Measurements from ENCODE around the gene IRF5. TPM values are rescaled to one million over a fixed set of nuclear protein-coding genes. Genes with fewer than 3 reads are reported as not detected.

The IRF5 gene
- total RNA-seq, 1 experiment from 2014 or later = 8.8 TPM

GRCh38 chr7:128939075-128939860 is 1.5 kb downstream of the IRF5 start:
- Histone ChIP-seq H3K27ac (ENCODE audit: low read length) (no peak overlapping the region), H3K4me3 (ENCODE audit: low read depth in 2 of 2, low read length in 2 of 2) (no peak overlapping the region), H3K9me3 (ENCODE audit: control insufficient read depth, insufficient read depth, low read depth, low read length) (no peaks in the 10 kb centered on the region), H3K27me3 (ENCODE audit: control insufficient read depth, insufficient read depth, low read length) (no peaks in the 10 kb centered on the region), H3K36me3 (ENCODE audit: control insufficient read depth, insufficient read depth, low read length) (no peaks in the 10 kb centered on the region), H3K4me1 (ENCODE audit: control insufficient read depth, insufficient read depth, low read length) (no peaks in the 10 kb centered on the region)
- ChIA-PET POLR2A (no interaction called here), CTCF (no interaction called here)
- in situ Hi-C loops (cut with HindIII; ENCODE audit: low pct_unique_long_range_greater_than_20kb, low sequenced_read_pairs) (no loop called here), intact Hi-C loops (cut with micrococcal nuclease; ENCODE audit: unreplicated experiment) (loop anchor here (10.0 kb wide), 1 partner anchor 156 kb away; no protein-coding TSS in a partner anchor)
- ATAC-seq (no peak), DNase-seq (ENCODE audit: low read depth, low spot score) (no peak)
- no TSS peak for BruUV-seq (replicated peaks)
- TF ChIP-seq, protein P1, sequence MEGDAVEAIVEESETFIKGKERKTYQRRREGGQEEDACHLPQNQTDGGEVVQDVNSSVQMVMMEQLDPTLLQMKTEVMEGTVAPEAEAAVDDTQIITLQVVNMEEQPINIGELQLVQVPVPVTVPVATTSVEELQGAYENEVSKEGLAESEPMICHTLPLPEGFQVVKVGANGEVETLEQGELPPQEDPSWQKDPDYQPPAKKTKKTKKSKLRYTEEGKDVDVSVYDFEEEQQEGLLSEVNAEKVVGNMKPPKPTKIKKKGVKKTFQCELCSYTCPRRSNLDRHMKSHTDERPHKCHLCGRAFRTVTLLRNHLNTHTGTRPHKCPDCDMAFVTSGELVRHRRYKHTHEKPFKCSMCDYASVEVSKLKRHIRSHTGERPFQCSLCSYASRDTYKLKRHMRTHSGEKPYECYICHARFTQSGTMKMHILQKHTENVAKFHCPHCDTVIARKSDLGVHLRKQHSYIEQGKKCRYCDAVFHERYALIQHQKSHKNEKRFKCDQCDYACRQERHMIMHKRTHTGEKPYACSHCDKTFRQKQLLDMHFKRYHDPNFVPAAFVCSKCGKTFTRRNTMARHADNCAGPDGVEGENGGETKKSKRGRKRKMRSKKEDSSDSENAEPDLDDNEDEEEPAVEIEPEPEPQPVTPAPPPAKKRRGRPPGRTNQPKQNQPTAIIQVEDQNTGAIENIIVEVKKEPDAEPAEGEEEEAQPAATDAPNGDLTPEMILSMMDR (IDR thresholded peaks at IDR 0.05) = no peak

DNA sequence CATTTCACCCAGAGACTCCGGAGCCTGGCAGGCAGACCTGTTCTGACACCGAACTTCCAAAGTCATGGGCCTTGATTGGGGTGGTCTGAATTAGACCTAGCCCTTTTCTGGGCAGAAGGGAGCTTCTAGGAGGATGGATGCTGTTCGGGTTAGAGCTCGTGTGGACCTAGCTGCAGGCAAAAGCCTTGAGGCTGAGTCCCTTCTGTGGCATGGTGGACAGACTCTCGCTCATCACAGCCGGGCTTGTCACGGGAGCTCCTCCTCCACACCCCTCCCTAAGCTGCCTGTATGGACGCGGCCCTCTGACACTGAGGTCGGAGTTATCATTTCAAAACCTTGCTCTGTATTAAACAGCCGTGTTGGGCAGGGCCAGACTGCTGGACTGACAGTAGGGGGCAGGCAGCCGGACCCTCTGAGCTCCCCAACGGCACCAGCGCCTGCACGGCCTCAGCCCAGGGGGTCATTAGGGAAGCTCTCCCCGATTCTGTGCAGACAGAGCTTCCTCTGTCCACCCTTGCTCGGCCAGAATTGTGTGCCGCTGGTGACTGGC is 2.2 kb downstream of the IRF5 start:
- BruUV-seq (replicated peaks) = no TSS peak
- intact Hi-C loops (cut with micrococcal nuclease; ENCODE audit: unreplicated experiment) (loop anchor here (10.0 kb wide), 1 partner anchor 155 kb away; no protein-coding TSS in a partner anchor), in situ Hi-C loops (cut with HindIII; ENCODE audit: low pct_unique_long_range_greater_than_20kb, low sequenced_read_pairs) (no loop called here)
- Histone ChIP-seq H3K9me3 (ENCODE audit: control insufficient read depth, insufficient read depth, low read depth, low read length) (no peaks in the 10 kb centered on the region), H3K36me3 (ENCODE audit: control insufficient read depth, insufficient read depth, low read length) (no peaks in the 10 kb centered on the region), H3K4me3 (ENCODE audit: low read depth in 2 of 2, low read length in 2 of 2) (no peak overlapping the region), H3K27ac (ENCODE audit: low read length) (no peak overlapping the region), H3K4me1 (ENCODE audit: control insufficient read depth, insufficient read depth, low read length) (no peaks in the 10 kb centered on the region), H3K27me3 (ENCODE audit: control insufficient read depth, insufficient read depth, low read length) (no peaks in the 10 kb centered on the region)
- TF ChIP-seq, protein P2, sequence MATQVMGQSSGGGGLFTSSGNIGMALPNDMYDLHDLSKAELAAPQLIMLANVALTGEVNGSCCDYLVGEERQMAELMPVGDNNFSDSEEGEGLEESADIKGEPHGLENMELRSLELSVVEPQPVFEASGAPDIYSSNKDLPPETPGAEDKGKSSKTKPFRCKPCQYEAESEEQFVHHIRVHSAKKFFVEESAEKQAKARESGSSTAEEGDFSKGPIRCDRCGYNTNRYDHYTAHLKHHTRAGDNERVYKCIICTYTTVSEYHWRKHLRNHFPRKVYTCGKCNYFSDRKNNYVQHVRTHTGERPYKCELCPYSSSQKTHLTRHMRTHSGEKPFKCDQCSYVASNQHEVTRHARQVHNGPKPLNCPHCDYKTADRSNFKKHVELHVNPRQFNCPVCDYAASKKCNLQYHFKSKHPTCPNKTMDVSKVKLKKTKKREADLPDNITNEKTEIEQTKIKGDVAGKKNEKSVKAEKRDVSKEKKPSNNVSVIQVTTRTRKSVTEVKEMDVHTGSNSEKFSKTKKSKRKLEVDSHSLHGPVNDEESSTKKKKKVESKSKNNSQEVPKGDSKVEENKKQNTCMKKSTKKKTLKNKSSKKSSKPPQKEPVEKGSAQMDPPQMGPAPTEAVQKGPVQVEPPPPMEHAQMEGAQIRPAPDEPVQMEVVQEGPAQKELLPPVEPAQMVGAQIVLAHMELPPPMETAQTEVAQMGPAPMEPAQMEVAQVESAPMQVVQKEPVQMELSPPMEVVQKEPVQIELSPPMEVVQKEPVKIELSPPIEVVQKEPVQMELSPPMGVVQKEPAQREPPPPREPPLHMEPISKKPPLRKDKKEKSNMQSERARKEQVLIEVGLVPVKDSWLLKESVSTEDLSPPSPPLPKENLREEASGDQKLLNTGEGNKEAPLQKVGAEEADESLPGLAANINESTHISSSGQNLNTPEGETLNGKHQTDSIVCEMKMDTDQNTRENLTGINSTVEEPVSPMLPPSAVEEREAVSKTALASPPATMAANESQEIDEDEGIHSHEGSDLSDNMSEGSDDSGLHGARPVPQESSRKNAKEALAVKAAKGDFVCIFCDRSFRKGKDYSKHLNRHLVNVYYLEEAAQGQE (IDR thresholded peaks at IDR 0.05; ENCODE audit: insufficient read depth in 1 of 2, low read depth in 2 of 2, low read length in 1 of 2) = no peak
- TF ChIP-seq POLR2AphosphoS5 (IDR thresholded peaks at IDR 0.05; ENCODE audit: low read depth, low read length) = no peak
- TF ChIP-seq SIN3A (IDR thresholded peaks at IDR 0.05; ENCODE audit: borderline replicate concordance, insufficient read depth, low read depth, low read length) = no peak
- TF ChIP-seq, protein P1 (IDR thresholded peaks at IDR 0.05) = no peak
- TF ChIP-seq TCF7L2 (IDR thresholded peaks at IDR 0.05; ENCODE audit: low read depth, low read length) = no peak
- CTCF ChIA-PET = no interaction called here
- ATAC-seq = no peak
- POLR2A ChIA-PET = interaction anchor here (0.6 kb wide), 1 partner anchor 153 kb away, joined by 6 read pairs; no protein-coding TSS in a partner anchor
- DNase-seq (ENCODE audit: low read depth, low spot score) = no peak
